Measurements from ENCODE around the gene RAB11FIP4.

Gene RAB11FIP4

GRCh38 chr17:31530391-31530985 lies 139.0 kb downstream of the RAB11FIP4 start:
- no peak for TF ChIP-seq CTCF (IDR thresholded peaks at IDR 0.05; ENCODE audit: poor library complexity, severe bottlenecking)
- ATAC-seq (ENCODE audit: low read depth) (no peak), DNase-seq (ENCODE audit: low spot score) (no peak)
- Histone ChIP-seq H3K9me3 (ENCODE audit: severe bottlenecking) (no peaks in the 10 kb centered on the region), H3K4me1 (ENCODE audit: insufficient read depth, poor library complexity, severe bottlenecking) (peaks cover 8% of the 10 kb centered on the region), H3K27me3 (ENCODE audit: insufficient read depth, poor library complexity, severe bottlenecking) (no peaks in the 10 kb centered on the region), H3K36me3 (ENCODE audit: low read depth) (no peaks in the 10 kb centered on the region), H3K27ac (ENCODE audit: poor library complexity, severe bottlenecking) (no peak overlapping the region), H3K4me3 (ENCODE audit: severe bottlenecking) (no peak overlapping the region)

GRCh38 chr17:31531336-31531980 lies 140.0 kb downstream of the RAB11FIP4 start:
- no peak for ATAC-seq (ENCODE audit: low read depth)
- Histone ChIP-seq H3K4me1 (ENCODE audit: insufficient read depth, poor library complexity, severe bottlenecking) (peaks cover 8% of the 10 kb centered on the region), H3K27me3 (ENCODE audit: insufficient read depth, poor library complexity, severe bottlenecking) (no peaks in the 10 kb centered on the region), H3K27ac (ENCODE audit: poor library complexity, severe bottlenecking) (no peak overlapping the region), H3K9me3 (ENCODE audit: severe bottlenecking) (no peaks in the 10 kb centered on the region), H3K4me3 (ENCODE audit: severe bottlenecking) (no peak overlapping the region), H3K36me3 (ENCODE audit: low read depth) (no peaks in the 10 kb centered on the region)
- TF ChIP-seq CTCF (IDR thresholded peaks at IDR 0.05; ENCODE audit: poor library complexity, severe bottlenecking): no peak
- DNase-seq (ENCODE audit: low spot score): no peak

- no peak for ATAC-seq (ENCODE audit: low read depth)
- no peak for TF ChIP-seq CTCF (IDR thresholded peaks at IDR 0.05; ENCODE audit: poor library complexity, severe bottlenecking)
- no peak overlapping the region for H3K4me3 ChIP-seq (ENCODE audit: severe bottlenecking)
Measured at GRCh38 chr17:31532081-31532480, 140.6 kb downstream of the RAB11FIP4 start.

GRCh38 chr17:31532526-31532925 lies 141.1 kb downstream of the RAB11FIP4 start:
- ATAC-seq (ENCODE audit: low read depth) (no peak), DNase-seq (ENCODE audit: low spot score) (no peak)
- Histone ChIP-seq H3K4me3 (ENCODE audit: severe bottlenecking) (no peak overlapping the region), H3K36me3 (ENCODE audit: low read depth) (no peaks in the 10 kb centered on the region), H3K9me3 (ENCODE audit: severe bottlenecking) (no peaks in the 10 kb centered on the region), H3K4me1 (ENCODE audit: insufficient read depth, poor library complexity, severe bottlenecking) (peaks cover 8% of the 10 kb centered on the region), H3K27ac (ENCODE audit: poor library complexity, severe bottlenecking) (no peak overlapping the region), H3K27me3 (ENCODE audit: insufficient read depth, poor library complexity, severe bottlenecking) (no peaks in the 10 kb centered on the region)
- TF ChIP-seq CTCF (IDR thresholded peaks at IDR 0.05; ENCODE audit: poor library complexity, severe bottlenecking): no peak

More at GRCh38 chr17:31532081-31532480, 140.6 kb downstream of the RAB11FIP4 start:
- peaks cover 8% of the 10 kb centered on the region for H3K4me1 ChIP-seq (ENCODE audit: insufficient read depth, poor library complexity, severe bottlenecking)
- H3K9me3 ChIP-seq (ENCODE audit: severe bottlenecking): no peaks in the 10 kb centered on the region
- no peaks in the 10 kb centered on the region for H3K36me3 ChIP-seq (ENCODE audit: low read depth)
- no peak overlapping the region for H3K27ac ChIP-seq (ENCODE audit: poor library complexity, severe bottlenecking)
- no peaks in the 10 kb centered on the region for H3K27me3 ChIP-seq (ENCODE audit: insufficient read depth, poor library complexity, severe bottlenecking)
- no peak for DNase-seq (ENCODE audit: low spot score)
